Kidney tubule cell (primary cell): ENCODE data around the gene SIRPB2.
"Not testable (repeated sequence)": the region's sequence is repeated elsewhere in the genome, so short reads cannot be mapped to it uniquely, and the experiment has no call there.

Experiments used
- DNase-seq: peaks from one replicate; pipeline ENCODE4 v3.0.0-alpha.2; 2018; ENCODE audit warnings: low spot score

SIRPB2 gene

DNA sequence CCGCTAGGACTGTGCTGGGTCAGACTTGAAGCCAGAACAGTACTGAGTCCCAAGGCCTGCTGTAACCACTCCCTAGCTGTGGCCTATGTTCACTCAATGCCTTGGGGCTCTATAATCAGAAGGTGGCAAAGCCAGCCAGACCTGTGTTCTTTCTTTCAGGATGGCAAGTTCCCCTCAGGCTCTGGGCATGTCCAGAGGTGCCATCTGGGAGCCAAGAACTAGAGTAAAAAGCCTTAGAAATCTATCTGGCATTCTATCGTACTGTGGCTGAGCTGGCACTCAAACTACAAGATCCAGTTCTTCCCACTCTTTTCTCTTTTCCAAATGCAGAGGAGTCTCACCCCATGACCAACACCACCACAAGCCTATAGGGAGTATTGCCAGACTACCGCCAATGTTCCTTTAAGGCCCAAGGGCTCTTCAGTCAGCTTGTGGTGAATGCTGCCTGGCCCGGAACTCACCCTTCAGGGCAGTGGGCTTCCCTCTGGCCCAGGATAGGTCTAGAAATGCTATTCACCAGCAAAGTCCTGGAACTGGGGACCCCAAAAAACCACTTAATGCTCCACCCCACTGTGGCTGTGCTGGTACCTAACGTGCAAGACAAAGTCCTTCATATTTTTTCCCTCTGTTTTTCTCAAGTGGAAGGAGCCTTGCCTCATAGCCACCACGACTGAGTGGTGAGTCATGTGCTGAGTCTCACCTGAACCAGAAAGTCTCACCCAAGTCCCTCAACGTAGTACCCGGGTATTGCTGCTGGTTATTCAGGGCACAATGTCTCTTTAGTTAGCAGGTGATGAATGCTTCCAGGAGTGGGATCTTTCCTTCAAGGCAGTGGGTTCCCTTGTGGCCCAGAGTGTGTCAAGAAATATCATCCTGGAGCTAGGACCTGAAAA lies 8.6 kb upstream of the SIRPB2 start:
- DNase-seq: peak; percentile 64

DNA sequence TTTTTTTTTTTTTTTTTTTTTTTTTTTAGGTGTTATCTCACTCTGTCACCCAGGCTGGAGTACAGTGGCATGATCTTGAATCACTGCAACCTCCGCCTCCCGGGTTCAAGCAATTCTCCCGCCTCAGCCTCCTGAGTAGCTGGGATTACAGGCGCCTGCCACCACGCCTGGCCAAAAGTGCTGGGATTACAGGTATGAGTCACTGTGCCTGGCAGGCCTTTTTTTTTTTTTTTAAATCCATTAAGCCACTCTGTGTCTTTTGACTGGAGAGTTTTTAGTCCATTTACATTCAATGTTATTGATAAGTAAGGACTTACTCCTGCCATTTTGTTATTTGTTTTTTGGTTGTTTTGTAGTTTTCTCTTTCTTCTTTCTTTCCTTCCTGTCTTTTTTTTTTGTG lies 6.2 kb upstream of the SIRPB2 start:
- not testable (repeated sequence) for DNase-seq

DNA sequence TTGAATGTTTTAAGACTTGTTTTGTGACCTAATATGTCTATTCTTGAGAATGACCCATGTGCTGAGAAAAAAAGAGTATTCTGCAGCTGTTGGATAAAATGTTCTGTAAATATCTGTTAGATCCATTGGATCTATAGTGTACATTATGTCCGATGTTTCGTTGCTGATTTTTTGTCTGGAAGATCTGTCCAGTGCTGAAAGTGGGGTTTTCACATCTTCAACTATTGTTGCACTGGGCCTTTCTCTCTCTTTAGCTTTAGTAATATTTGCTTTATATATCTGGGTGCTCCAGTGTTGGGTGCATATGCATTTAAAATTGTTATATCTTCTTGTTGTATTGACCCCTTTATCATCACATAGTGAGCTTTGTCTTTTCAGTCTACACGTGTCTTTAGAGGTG lies 5.7 kb upstream of the SIRPB2 start:
- no peak for DNase-seq

DNA sequence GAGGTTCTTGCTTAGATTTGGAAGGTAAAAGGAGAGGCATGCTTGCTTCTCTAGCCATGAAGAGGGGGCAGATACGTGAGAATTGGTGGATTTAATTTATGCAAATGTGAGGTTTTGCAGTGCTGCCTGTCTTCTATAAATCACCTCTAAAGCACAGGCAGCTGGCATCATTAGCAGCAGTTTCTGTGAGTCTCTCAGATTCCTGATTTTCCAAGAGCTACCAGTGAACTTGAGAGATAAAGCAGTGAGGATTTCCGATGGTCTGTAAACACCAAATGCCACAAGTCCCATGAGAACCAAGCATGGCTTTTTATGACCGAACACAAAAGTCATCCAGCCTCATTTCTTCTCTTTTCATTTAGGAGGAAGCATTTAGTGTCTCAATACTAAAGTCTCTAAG lies 3.2 kb upstream of the SIRPB2 start:
- DNase-seq: no peak

DNA sequence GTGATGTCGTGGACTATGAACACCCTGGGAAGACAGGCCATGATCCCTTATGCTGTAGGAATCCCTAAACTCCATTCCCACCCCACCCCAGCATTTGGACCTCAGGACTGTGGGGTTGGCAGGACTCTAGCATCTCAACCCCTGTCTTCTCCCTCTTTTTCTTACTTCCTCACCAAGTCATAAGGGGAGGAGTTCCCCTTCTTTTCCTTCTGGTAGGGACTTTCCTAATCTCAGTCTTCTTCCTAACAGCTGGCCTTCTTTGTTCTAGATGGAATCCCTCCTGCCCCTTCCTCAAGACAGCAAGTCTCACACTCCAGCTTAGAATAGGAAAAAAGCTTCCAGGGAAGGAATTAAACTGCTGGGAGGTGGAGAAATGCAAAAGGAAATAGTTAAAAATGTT lies 2.3 kb upstream of the SIRPB2 start:
- DNase-seq: no peak

DNA sequence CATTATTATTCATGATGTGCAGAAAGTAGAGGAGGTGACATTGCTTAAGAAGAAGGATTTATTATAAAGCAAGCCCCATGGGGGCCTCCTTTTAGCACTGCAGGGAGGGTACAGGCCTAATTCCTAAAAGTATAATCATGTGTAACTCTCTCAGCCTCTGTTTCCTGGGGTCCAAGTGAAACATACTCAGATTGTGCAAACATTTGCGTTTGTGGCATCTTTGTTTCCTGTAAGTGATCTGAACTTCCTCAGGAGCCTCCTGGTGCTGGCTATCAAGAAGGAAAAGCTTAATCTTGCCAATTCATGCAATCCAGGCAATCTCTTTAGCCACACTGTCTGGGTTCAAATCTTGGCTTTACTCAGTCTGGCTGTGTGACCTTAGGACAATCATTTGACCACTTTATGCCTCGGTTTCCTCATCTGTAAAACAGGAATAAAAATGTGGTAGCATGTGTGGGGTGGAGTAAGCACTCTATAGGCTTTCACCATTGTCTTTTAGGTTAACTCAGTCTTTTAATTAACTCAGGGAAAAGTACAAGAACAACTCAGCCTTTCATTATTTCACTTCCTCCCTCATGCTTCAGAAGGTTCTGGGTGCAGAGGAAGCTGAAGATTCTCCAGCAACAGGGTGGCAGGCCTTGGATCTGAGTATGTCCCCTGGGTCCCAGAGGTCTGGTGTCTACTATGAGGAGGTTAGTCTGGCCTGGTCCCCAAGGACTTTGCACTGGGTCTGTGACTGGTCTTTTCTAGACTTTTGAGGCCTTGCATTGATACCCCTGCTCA lies 831 bp upstream of the SIRPB2 start:
- DNase-seq: no peak

DNA sequence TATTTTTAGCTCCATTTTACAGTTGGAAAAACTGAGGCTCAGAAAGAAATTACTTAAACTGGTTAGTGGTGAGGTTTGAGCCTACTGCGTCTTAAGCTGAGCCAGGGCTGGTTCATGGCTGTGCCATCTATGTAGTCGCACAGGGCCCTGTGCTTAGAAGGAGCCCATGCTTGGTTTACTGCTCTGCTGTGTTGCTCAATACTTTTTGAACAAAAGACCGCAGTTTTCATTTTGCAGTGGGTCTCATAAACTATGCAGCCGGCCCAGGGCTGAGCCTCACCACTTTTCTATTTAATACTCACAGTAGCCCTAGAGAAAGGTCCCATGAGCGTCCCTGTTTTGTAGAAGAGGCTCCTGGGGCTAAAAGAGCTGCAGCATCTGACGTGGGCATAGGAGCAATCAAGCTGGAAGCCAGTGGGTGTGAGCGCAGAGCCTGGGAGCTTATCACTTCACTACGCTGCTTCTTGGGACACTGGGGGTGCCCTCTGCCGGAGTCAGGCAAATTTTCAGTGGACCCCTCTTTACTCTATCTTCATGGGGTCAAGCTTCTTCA lies 501 bp downstream of the SIRPB2 start:
- DNase-seq: no peak

DNA sequence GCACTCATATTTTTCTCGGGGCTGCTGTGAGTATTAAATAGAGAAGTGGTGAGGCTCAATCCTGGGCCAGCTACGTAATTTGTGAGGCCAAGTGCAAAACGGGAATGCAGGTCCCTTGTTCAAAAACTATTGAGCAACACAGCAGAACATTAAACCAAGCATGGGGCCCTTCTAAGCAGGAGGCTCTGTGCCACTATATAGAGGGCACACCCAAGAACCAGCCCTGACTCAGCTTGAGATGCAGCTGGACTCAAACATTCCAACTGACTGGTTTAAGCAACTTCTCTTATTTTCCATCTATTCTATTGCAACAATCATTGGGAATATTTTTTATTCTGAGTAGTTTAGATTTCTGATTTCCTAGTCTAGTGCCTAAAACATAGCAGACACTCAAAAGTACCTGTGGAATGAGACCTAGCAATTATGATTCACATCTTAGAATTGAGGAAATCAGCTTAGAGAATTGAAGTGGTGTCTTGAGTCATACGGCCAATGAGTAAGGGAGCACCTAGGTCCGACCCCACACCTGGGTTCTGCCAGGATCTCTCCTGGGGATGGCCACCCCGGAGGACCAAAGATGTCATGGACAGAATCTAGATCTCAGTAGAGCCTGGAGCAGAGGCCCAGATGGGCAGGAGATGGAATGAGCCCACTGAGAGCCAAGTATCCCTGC lies 1.3 kb downstream of the SIRPB2 start:
- peak; percentile 94 for DNase-seq

DNA sequence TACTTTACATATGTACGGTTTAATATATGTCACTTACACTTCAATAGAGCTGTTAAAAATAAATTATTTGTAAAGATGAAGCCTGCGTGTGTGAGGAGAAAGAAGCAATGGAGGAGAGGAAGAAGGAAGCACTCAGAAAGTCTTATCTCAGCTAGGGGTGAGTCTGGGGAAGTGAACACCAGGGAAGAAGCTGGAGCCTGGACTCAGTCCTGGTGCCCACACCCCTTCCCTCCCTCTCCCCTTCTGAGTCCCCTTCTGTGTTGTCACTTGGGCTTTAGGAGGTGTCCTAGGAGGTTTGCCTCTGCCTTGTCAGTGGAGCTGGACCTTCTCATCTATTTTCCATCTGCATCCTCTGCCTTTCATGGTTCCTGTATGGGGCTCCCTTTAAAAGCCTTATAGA lies 1.9 kb downstream of the SIRPB2 start:
- no peak for DNase-seq

DNA sequence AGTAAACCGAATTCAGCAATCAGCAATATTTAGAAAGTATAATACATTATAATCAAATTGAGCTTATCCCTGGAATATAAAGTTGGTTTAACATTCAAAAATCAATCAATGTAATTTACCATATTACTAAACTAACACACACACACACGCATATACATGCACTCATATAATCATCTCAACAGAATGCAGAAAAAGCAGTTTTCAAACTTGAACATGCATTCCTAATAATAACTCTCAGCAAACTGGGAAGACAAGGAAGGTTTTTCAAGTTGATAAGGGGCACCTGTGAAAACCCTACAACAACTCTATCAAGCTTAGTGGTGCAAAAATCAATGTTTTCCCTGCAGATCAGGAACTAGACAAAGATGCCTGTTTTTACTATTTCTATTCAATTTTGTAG lies 4.7 kb downstream of the SIRPB2 start:
- DNase-seq: no peak

DNA sequence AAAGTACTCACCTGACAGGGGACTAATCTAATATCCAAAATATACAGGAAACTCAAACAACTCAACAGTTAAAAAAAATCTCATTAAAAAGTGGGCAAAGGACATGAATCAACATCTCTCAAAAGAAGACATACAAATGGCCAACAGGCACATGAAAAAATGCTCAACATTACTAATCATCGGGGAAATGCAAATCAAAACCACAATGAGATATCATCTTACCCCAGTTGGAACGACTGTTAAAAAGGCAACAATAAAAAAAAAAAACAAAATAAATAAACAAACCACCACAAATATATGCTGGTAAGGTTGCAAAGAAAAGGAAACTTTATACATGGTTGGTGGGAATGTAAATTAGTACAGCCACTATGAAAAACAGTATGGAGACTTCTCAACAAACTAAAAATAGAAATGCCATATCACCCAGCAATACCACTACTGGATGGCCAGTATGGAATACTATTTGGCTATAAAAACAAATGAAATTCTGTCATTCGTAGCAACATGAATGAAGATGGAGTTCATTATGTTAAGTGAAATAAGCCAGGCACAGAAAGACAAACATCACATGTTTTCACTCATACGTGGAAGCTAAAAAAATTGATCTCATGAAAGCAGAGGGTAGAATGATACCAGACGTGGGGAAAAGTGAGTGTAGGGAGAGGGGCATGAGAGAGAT lies 6.6 kb downstream of the SIRPB2 start:
- no peak for DNase-seq

DNA sequence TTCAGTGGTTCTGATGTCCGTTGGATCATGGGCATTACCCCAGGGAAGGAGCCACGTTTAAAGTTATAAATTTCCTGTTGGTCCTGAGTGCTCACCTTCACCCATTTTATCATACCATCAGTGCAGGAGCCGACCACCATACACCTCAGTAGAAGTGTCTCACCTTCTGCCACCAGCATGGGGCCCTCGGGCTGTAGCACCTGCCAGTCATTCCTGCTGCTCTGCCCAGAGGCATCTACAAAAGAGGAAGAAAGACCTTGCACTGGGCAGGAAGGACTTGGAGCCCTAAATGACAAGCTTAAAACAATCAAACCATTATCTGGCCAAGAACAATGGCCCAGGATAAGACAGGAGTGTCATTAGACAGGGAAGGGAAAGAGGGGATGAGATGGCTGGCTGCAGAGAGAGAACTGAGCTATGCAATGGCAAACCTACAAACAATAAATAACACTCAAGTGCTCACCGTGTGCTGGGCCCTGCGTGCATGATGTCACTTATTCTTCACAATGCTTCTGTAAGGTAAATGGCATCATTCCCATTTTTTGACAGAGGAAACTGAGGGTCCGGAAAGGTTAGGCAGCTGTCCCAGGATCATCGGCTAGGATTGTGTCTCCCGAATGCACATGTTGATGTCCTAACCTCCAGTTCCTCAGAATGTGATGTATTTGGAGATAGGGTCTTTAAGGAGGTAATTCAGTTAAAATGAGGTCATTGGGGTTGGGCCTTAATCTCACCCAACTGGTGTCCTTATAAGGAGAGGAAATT lies 11.2 kb downstream of the SIRPB2 start:
- DNase-seq: no peak

DNA sequence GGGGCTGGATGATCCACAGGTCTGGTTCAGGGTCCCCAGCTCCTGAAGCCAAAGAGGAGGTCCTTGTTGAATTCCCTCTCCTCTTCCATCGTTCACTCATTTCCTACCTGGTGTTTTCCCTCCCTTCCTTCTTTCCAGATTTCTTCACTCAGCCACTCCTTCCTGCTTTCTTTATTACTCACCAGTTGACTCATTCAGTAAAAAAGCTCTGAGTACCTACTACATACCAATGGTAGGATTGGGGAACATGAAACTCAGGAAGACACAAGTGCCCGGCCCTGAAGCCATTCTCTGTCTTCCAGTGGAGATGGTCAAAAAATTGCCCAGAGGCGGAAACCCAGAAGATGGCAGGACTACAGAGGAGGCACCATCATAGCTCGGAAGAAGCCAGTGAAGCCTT lies 12.7 kb downstream of the SIRPB2 start:
- DNase-seq: peak; percentile 86

DNA sequence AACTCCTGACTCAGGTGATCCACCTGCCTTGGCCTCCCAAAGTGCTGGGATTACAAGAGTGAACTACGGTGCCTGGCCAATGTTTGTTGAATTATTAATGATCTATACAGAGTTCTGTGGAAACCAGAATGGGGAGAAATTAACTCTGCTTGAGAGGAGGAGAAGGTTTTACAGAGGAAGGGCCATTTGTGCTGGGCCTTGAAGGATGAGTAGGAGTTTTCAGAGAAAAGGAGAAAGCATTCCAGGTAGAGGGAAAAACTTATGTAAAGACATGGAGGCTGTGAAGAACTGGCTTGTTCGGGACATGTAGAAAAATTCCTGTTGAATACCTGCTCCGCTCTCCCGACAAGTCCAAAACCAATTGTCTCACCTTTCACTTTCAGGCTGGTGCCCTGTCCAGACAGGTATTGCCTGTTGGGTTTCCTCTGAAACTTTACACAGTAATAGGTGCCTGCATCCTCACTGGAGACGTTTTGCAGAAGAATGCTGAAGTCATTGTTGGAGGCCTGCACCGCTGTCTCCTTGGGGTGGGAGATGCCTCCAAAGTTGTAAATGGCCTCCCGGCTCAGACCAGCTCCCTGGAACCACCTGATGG lies 13.2 kb downstream of the SIRPB2 start:
- no peak for DNase-seq

DNA sequence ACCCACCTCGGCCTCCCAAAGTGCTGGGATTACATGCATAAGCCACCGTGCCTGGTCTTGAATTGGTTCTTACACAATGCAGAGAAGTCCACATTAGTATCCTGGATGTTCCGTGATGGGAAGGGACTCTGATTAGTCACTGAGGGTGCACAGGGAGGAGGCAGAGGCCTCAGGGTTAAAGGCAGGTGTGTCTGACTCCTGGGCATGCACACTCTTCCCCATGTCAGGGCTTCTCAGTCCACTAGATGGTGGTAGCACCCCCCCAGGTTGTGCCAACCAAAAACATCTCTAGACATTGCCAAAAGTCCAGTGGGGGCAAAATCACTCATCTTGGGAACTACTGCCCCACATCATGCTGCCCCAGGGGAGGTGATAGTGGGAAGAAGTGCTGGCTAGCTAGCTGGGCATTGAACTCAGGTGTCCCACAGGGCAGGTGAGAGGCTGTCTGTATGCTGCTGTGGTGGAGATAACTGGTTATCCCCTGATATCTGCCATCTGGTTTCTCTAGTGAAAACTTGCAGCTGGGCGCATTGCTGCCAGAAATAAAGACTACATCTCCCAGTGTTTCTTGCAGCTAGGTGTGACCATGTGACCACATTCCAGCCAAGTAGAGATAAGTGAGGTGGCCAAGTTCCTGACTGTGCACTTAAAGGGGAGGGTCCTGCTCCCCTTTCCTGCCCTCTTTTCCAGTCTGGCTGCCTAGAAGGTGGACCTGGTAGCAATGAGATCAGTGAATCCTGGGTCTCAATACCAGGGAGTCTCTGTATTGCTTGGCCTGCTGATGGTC lies 16.2 kb downstream of the SIRPB2 start:
- peak; percentile 52 for DNase-seq

DNA sequence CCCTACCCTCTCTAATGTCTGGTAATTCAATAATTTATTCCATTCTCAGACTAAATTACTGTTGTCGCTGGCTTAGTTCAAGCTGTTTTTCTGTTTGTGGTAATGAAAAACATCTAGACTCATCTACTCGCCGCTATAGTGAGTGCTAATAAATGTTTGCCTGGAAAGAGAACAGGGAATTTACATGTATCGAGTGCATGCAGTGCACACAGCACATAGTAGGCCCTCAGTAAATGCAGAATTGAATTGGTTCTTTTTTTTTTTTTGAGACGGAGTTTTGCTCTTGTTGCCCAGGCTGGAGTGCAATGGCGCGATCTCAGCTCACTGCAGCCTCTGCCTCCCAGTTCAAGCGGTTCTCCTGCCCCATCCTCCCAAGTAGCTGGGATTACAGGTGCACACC lies 16.9 kb downstream of the SIRPB2 start:
- DNase-seq: no peak

DNA sequence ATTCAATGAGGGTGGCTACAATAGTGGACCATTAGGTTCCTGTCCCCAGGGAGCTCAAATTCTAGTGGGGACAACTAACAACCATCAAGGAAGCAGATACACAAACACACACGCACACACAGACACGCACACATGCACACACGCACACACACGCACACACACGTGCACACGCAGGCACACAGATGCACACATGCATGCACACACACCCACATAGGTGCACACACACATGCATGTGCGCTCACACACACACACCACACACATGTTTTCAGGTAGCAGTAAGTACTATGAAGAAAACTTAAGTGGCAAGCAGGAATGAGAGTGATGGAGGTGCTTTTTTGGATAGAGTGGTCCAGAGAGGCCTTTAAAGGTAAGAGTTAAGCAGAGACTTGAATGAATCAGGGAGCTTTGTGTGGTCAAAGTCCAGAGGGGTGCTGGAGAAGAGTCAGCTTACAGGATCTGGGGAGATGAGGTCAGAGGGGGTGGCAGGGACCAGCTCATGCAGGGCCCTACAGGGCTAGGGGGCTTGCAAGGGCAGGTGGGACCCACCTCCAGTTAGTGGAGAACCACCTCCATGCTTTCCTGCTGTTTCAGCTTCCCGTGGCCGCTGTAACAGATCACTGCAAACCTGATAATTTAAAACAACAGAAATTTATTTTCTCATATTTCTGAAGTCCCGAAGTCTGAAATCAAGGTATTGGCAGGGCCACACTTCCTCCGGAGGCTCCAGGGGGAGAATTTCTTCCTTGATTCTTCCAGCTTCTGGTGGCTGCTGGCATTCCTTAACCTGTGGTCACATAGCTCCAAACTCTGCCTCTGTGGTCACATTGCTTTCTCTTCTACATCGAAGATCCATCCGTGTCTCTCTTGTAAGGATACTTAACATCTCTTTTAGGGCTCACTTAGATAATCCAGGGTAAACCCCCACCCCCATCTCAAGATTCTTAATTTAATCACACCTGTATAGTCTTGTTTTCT lies 17.7 kb downstream of the SIRPB2 start:
- DNase-seq: peak; percentile 29

DNA sequence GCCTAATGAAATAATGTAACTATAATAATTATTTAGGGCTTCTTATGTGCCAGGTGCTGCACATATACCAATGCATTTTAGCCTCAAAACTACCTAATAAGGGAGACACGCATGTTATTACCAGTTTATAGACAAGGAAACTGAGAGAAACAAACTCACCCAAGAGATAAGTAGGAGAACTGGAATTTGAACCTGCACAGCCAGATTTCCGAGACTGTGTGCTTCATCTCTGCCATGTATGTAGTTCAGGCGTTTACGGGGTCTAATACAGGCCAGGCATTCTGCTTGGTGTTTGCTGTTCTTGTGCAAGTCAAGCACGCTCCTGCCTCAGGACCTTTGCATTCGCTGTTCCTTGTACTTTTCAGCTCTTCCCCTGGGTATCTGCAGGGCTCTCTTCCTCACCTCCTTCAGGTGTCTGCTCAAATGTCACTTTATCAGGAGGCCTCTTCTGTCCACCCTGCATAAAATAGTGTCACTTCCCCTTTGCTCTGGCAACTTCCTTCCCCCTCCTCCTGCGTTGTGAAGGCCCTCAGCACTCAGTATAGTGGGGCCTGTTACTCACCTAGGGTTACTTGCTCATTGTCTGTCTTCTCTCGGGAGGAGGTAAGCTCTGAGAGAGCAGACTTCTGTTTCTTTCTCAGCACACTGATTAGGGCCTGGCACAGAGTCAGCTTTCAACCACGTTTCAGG lies 18.5 kb downstream of the SIRPB2 start:
- no peak for DNase-seq
